Prostate gland (tissue), 2 donors: ENCODE results near the gene TUBGCP3.

Source experiments
- CTCF ChIP-seq, 4 experiments: fragments of 200-600 bp in 2 of 4; fragments of 450-650 bp in 2 of 4; sonication (generic) in 2 of 4; IDR thresholded peaks; 1 replicate in 3 of 4; 2 replicates in 1 of 4; pipeline ENCODE4 v1.5.1; 2016 to 2019; ENCODE audit warnings: antibody characterized with exemption in 4 of 4, mild to moderate bottlenecking in 2 of 4, moderate library complexity in 2 of 4
- POLR2A ChIP-seq: fragments of 450-650 bp; IDR thresholded peaks from one replicate; pipeline ENCODE4 v1.6.1; 2016; ENCODE audit warnings: antibody characterized with exemption, mild to moderate bottlenecking
- POLR2AphosphoS5 ChIP-seq: sonication (generic); formaldehyde crosslinking; IDR thresholded peaks from one replicate; pipeline ENCODE4 v1.6.1; 2017; ENCODE audit warnings: antibody characterized with exemption

DNA sequence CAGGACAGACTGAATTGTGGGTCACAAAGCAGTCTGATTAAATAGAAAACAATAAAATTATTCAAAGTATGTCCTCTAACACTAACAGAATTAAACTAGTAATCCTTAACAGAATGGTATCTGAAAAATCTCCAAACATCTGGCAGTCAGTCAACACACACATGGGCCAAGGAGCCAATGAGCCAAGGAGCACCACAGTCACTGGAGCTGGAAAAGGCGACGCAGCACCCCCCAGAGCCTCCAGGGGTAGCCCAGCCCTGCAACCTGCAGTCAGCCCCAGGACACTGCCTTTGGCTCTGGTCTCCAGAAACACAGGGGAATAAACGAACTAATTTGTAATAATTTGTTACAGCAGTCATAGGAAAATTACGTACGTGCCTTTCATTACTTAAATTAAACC, 12.3 kb downstream of the TUBGCP3 start:
- TF ChIP-seq CTCF (IDR thresholded peaks at IDR 0.05) (no peak), POLR2A (no peak), POLR2AphosphoS5 (no peak)
